ENCODE measurements around the gene EVL. TPM values are rescaled to one million over a fixed set of nuclear protein-coding genes. Genes with fewer than 3 reads are reported as not detected.

Gene EVL
- total and polyA plus RNA-seq, 2 of the 8 experiments (the other 6 are each of a cell fraction or from before 2014, with no cell fraction given): 30.7 to 64.6 TPM

DNA sequence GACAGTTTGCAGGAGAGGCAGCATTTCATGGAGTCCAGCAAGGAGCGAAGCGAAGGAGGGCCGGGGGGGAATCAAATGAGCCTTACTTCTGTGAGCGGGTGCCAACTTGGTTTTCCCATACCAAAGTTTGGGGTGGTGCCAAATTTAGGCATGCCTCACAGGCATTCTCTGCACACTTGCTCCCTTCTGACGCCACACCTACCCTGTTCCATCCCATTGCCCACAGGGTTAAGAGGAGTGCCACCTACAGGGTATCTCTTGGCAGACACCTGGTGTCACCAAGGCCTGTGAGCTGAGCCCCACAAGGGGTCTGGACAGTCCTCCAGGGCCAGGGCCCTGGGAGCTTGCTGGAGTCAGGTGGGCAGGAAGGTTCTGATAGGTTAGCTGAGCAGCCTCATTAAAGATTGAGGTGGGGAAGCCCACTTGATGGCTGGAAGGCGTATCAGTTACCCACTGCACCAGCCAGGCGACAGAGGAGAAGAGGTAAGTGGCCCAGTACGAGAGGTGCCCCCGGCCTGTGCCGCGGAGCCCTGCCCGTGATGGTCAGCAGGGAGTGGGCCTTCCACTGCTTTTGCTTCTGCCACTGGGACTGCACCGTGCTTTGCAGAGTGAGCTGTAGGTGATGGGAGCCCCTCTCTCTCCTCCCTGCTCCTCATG, 49.0 kb downstream of the EVL start:
- H4K20me1 ChIP-seq (replicated peaks in 1 of 2; ENCODE audit: control insufficient read depth in 1 of 2, insufficient read depth in 2 of 2, low read length in 2 of 2): peaks cover 0 to 6% of the 10 kb centered on the region in 2 experiments
- no peak for DNase-seq (ENCODE audit: low read depth in 1 of 2, low spot score in 2 of 2)
- POLR2A ChIA-PET (ENCODE audit: partially characterized antibody): no interaction called here

More for the DNA sequence above, 49.0 kb downstream of the EVL start:
- no peak overlapping the region for H2BK5ac ChIP-seq (ENCODE audit: low read depth, low read length)
- no peak overlapping the region for H3K4me3 ChIP-seq (ENCODE audit: extremely low read depth in 1 of 4, insufficient read depth in 2 of 4, low read depth in 3 of 4, low read length in 4 of 4)
- H4K8ac ChIP-seq (ENCODE audit: extremely low read depth, insufficient read depth, low read length): no peak overlapping the region
- no peak overlapping the region for H2BK20ac ChIP-seq (ENCODE audit: low read length)
- CTCF ChIA-PET (ENCODE audit: partially characterized antibody): interaction anchor here (1.0 to 12.1 kb wide), 6 partner anchors 8 to 132 kb away, joined by 3 to 104 read pairs (median 10); no protein-coding TSS in a partner anchor
- H3K4ac ChIP-seq (replicated peaks; ENCODE audit: insufficient read length, low read depth, low read length): no peak overlapping the region
- no peak overlapping the region for H2BK120ac ChIP-seq (replicated peaks; ENCODE audit: low read depth, low read length)
- FAIRE-seq: no peak
- H3K79me2 ChIP-seq (ENCODE audit: control insufficient read depth in 1 of 2, insufficient read depth in 2 of 2, low read length in 2 of 2): no peaks in the 10 kb centered on the region
- H3K18ac ChIP-seq (ENCODE audit: extremely low read depth, low read length): no peak overlapping the region
- no peak overlapping the region for H3K14ac ChIP-seq (ENCODE audit: insufficient read length)
- no peak for TF ChIP-seq KDM5A (IDR thresholded peaks at IDR 0.05; ENCODE audit: low read length)
- TF ChIP-seq RXRA (IDR thresholded peaks at IDR 0.05; ENCODE audit: insufficient read depth, low read depth, low read length): no peak
- TF ChIP-seq EGR1 (IDR thresholded peaks at IDR 0.05; ENCODE audit: borderline replicate concordance, low read depth, low read length): no peak
- TF ChIP-seq SIRT6 (IDR thresholded peaks at IDR 0.05; ENCODE audit: low read length): no peak
- no peak for TF ChIP-seq GABPA (IDR thresholded peaks at IDR 0.05; ENCODE audit: borderline replicate concordance, insufficient read depth, low read length)
- TF ChIP-seq CEBPB (IDR thresholded peaks at IDR 0.05; ENCODE audit: low read depth, low read length): no peak
- H3K4me2 ChIP-seq (ENCODE audit: insufficient read depth in 1 of 2, low read depth in 2 of 2, low read length in 2 of 2): no peak overlapping the region
- no peaks in the 10 kb centered on the region for H3K36me3 ChIP-seq (ENCODE audit: control insufficient read depth in 2 of 4, insufficient read depth in 4 of 4, low read length in 3 of 4)
- no peak overlapping the region for H3K56ac ChIP-seq (replicated peaks; ENCODE audit: insufficient read length, low read depth, low read length)
- no peaks in the 10 kb centered on the region; the same call in 1 of the 2 replicates for H3K79me1 ChIP-seq (ENCODE audit: low read depth, low read length)
- no peak overlapping the region for H3K9ac ChIP-seq (replicated peaks in 1 of 4; ENCODE audit: extremely low read depth in 1 of 4, low read depth in 3 of 4, low read length in 3 of 4)
- H2AFZ ChIP-seq (ENCODE audit: low read length): no peak overlapping the region
- H3K27ac ChIP-seq (ENCODE audit: low read depth, low read length): no peak overlapping the region
- 90% methylated on average over 13 of the region's 13 CpGs; no CpG with 5 or more reads in 1 of the 2 experiments for WGBS, 2 experiments (ENCODE audit: extremely low coverage in 1 of 2, insufficient coverage in 1 of 2, insufficient read length in 1 of 2, insufficient replicate concordance in 2 of 2, low coverage in 1 of 2, low lambda C conversion rate in 2 of 2, missing lambda C conversion rate in 1 of 2)
- H3K23ac ChIP-seq (ENCODE audit: insufficient read length): no peak overlapping the region
- H4K91ac ChIP-seq (replicated peaks; ENCODE audit: insufficient read length, low read length): no peak overlapping the region
- H4K5ac ChIP-seq (ENCODE audit: insufficient read length, low read depth, low read length): no peak overlapping the region
- no peaks in the 10 kb centered on the region for H3K4me1 ChIP-seq (replicated peaks in 1 of 4; ENCODE audit: control insufficient read depth in 3 of 4, insufficient read depth in 4 of 4, low read length in 3 of 4)
- no peaks in the 10 kb centered on the region for H3K27me3 ChIP-seq (replicated peaks in 1 of 4; ENCODE audit: control insufficient read depth in 3 of 4, extremely low read depth in 1 of 4, insufficient read depth in 3 of 4, low read length in 3 of 4)
- H3K23me2 ChIP-seq (ENCODE audit: low read depth, low read length): no peaks in the 10 kb centered on the region
- no peaks in the 10 kb centered on the region for H3K9me3 ChIP-seq (ENCODE audit: insufficient read depth in 2 of 2, low read depth in 1 of 2, low read length in 1 of 2)
- no peak overlapping the region for H2AK5ac ChIP-seq (ENCODE audit: low read depth, low read length)
- no peak overlapping the region for H2BK15ac ChIP-seq (ENCODE audit: low read length)
- no peak overlapping the region for H2BK12ac ChIP-seq (ENCODE audit: low read depth, low read length)

All from H1 (cell line).